GM18907 (cell line): ENCODE results near the gene CPT1C.
A peak's percentile ranks its signal among the peaks of the same experiment; 100 is the strongest.

Source experiments
- ATAC-seq: cut with Tn5 transposase; IDR thresholded peaks from one replicate; pipeline ENCODE4 v1.9.1; 2021; ENCODE audit warnings: mild to moderate bottlenecking, moderate library complexity; ENCODE audit not compliant: unreplicated experiment

CPT1C gene

GRCh38 chr19:49690656-49691242 lies at the start of gene CPT1C:
Gene CPT1C (plus strand): TSS chr19:49691116. CDS start chr19:49692253, 1,137 bp downstream.
- no peak for ATAC-seq

DNA sequence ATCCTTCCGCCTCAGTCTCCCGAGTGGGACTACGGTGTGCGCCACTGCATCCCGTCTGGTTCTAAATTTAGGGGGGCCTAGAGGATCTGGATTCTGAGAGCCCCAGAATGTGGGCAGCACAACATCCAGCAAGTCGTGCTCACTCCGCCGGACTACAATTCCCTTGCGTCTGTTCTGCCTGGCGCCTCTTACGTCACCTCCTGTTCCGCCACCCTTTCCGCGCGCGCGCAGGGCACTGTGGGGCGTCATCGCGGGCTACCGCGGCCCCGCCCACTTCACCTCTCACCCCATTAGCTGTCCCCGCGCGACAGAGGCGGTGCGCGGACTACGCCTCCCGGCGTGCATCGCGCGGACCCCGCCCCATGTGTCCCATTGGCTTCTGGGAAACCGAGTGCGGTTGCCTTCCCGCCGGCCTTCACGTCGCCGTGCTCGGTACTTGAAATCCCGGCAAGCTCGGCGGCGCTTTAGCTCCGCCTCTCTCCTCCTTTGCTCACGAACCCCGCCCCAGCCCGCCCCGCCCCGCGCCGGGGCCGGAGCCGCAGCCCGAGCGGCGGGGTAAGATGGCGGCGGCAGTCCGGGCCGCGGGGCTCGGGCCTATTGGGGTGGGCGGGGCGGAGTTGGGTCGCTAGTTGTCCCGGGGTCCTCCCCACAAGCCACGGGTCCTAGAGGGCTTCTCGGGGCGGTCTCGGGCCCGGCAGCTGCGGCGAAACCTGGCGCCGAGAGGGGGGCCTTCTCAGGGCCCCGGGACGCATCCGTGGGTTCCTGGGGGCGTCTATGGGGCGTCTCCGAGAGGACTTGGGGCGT lies 49.0 kb upstream of the CPT1C start, which contains the start of gene SCAF1:
TSS of gene SCAF1 (plus strand) at position 522 of the 804 bp plus-strand sequence. CDS start 2,818 bp downstream, outside the sequence.
- peak; percentile 67 for ATAC-seq

- no peak for ATAC-seq
Observed at GRCh38 chr19:49642492-49643035, 48.4 kb upstream of the CPT1C start.

GRCh38 chr19:49643466-49643865 lies 47.5 kb upstream of the CPT1C start:
- no peak for ATAC-seq

GRCh38 chr19:49645592-49645991 lies 45.3 kb upstream of the CPT1C start:
- ATAC-seq, result no peak

DNA sequence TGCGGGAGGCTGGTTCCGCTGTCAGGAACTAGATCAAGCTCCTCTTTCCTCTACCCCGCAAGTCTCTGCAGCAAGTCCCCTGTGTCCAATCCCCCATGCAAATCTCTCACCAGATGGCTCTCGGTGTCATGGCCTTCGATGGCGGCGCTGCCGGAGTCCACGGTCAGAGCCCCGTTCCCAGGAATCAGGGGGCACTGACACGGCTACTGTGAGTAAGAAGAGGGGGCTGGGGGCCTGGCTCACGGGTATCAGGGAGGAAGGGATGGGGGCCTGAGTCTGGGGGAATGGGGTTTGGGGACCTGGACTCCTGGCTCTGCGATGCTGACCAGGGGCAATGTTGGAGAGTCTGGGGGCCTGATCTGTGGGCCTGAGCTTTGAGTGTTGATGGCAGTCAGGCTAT lies 44.9 kb upstream of the CPT1C start:
- ATAC-seq, result no peak

DNA sequence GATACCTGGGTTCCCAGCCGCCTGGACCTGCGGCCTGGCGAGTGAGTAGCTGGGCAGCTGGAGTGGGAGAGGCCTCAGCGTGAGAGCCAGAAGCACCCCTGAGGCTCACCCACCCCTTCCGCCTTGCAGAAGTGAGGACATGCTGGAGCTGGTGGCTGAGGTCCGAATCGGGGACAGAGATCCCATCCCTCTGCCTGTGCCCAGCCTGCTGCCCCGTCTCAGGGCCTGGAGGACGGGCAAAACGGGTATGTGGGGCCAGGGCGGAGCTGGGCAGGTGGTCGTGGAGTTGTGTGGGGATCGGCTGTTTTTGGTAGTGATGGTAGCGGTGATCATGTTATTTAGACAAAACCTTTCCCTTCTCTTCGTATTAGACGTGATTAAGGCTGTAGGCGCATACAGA lies 44.3 kb upstream of the CPT1C start:
- ATAC-seq, result no peak

DNA sequence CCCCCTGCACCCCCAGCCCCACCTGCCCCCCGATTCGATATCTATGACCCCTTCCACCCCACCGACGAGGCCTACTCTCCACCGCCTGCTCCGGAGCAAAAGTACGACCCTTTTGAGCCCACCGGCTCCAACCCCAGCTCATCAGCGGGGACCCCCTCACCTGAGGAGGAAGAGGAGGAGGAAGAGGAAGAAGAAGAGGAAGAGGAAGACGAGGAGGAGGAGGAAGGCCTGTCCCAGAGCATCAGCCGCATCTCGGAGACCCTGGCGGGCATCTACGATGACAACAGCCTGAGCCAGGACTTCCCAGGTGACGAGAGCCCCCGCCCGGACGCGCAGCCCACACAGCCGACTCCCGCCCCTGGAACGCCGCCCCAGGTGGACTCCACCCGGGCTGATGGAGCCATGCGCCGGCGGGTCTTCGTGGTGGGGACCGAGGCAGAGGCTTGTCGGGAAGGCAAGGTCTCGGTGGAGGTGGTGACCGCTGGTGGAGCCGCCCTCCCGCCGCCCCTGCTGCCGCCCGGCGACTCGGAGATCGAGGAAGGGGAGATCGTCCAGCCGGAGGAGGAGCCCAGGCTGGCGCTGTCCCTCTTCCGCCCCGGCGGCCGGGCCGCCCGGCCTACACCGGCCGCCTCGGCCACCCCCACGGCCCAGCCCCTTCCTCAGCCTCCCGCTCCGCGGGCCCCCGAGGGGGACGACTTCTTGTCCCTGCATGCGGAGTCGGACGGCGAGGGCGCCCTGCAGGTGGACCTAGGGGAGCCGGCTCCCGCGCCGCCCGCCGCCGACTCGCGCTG lies 39.7 kb upstream of the CPT1C start:
- no peak for ATAC-seq

GRCh38 chr19:49651820-49652550 lies 38.9 kb upstream of the CPT1C start:
- no peak for ATAC-seq

DNA sequence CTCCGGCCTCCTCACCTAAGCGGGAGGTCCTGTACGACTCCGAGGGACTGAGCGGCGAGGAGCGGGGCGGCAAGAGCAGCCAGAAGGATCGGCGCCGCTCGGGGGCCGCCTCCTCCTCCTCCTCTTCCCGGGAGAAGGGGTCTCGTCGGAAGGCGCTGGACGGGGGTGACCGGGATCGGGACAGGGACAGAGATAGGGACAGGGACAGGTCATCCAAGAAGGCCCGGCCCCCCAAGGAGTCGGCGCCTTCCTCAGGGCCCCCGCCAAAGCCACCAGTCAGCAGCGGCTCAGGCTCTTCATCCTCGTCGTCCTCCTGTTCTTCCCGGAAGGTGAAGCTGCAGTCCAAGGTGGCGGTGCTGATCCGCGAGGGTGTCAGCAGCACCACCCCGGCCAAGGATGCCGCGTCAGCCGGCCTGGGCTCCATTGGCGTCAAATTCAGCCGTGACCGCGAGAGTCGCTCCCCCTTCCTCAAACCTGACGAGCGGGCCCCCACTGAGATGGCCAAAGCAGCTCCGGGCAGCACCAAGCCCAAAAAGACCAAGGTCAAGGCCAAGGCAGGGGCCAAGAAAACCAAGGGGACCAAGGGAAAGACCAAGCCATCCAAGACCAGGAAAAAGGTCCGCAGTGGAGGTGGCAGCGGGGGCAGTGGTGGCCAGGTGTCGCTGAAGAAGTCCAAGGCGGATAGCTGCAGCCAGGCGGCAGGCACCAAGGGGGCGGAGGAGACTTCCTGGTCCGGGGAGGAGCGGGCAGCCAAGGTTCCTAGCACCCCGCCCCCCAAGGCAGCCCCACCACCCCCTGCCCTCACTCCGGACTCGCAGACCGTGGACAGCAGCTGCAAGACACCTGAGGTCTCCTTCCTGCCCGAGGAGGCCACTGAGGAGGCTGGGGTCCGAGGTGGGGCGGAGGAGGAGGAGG lies 38.1 kb upstream of the CPT1C start:
- no peak for ATAC-seq

GRCh38 chr19:49653466-49653806 lies 37.5 kb upstream of the CPT1C start:
- no peak for ATAC-seq

DNA sequence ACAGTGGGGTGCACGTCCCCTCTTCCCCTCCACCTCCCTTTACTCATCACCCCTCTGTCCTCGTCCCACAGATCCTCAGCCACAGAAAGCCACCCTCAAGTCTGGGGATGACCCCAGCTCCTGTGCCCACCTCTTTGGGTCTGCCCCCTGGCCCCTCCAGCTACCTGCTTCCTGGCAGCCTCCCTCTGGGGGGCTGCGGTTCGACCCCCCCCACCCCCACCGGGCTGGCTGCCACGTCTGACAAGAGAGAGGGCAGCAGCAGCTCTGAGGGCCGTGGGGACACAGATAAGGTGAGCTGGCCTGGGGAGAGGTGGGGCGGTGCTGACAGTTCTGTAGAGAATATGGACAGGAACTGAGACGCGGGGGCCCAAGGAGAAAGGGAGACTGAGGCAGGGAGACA lies 36.3 kb upstream of the CPT1C start:
- ATAC-seq, result no peak

DNA sequence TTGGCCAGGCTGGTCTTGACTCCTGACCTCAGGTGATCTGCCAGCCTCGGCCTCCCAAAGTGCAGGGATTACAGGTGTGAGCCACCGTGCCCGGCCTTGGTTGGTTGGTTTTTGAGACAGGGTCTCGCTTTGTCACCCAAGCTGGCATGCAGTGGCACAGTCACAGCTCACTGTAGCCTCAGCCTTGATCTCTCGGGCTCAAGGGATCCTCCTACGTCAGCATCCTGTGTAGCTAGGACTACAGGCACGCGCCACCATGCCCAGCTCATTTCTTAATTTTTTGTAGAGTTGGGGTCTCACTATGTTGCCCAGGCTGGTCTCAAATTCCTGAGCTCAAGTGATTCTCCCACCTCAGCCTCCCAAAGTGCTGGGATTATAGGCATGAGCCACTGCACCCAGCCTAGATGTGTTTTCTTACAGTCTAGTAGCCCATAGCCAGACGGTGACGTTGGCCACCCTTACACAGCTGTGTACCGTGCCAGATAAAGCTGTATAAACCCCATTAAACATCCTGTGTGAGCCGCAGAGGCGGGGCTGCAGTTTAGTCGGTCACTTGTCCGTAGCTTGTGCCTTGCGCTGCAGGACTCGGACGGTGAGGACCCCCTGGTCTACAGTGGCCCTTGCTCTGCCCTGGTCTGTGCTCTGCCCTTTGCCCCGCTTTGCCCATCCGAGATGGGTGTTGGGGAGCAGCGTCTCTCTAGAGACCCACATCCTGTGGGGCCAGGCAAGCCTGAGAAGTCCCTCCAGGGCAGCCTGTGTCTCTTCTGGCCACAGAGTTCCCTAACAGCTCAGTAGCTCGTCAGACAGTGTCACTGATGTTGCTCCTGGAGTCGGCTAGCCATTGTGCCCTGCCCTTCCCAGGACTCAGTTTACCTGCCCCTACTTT lies 35.1 kb upstream of the CPT1C start:
- ATAC-seq, result no peak

DNA sequence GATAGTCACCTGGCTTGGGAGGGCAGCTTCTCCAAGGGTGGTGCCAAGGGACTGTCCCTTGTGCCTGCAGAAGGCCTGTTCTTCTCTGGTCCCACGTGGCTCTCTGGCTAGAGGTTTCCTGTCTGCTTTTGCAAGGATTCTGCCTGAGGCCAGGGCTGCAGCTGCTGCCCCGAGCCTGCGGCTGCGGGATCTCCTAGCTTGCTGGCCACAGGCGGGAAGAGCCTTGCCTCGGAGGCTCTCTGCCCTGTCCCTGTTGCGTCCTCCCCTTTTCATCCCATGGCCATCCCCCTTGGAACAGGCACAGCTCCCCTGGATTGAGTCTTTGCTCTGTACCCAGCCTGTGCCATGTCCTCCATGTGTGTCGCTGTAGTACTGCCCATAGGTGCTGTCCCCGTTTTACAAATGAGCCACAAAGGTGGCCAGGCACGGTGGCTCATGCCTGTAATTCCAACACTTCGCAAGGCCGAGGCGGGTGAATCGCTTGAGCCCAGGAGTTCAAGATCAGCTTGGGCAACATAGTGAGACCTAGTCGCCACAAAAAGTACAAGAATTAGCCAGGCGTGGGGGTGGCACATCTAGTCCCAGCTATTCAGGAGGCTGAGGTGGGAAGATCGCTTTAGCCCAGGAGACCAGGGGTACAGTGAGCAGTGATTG lies 34.3 kb upstream of the CPT1C start:
- no peak for ATAC-seq

DNA sequence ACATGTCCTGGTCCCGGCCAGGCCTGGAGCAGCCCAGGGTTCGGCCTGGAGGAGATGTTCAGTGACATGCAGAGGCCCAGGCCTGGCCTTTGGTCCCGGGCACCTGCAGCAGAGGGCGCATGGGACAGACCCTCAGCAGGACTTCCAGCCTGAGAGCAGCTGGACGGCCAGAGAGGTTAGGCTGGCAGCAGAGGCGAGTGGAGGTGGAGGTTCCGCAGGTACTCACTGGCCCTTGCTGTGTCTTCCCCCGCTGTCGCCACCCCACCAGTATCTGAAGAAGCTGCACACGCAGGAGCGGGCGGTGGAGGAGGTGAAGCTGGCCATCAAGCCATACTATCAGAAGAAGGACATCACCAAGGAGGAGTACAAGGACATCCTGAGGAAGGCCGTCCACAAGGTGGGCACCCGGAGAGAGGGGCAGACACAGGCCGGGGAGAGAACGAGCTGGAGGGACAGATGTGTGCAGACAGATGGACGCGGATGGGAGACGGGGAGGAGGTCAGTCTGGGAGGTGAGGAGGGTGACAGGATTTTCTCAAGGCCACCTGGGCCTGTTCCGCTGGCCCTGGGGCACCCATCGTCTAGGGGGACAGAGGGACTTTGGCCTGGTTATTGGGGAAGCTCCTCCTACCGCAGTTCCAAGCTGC lies 33.3 kb upstream of the CPT1C start:
- no peak for ATAC-seq

GRCh38 chr19:49658139-49658517 lies 32.8 kb upstream of the CPT1C start:
- ATAC-seq, result no peak

DNA sequence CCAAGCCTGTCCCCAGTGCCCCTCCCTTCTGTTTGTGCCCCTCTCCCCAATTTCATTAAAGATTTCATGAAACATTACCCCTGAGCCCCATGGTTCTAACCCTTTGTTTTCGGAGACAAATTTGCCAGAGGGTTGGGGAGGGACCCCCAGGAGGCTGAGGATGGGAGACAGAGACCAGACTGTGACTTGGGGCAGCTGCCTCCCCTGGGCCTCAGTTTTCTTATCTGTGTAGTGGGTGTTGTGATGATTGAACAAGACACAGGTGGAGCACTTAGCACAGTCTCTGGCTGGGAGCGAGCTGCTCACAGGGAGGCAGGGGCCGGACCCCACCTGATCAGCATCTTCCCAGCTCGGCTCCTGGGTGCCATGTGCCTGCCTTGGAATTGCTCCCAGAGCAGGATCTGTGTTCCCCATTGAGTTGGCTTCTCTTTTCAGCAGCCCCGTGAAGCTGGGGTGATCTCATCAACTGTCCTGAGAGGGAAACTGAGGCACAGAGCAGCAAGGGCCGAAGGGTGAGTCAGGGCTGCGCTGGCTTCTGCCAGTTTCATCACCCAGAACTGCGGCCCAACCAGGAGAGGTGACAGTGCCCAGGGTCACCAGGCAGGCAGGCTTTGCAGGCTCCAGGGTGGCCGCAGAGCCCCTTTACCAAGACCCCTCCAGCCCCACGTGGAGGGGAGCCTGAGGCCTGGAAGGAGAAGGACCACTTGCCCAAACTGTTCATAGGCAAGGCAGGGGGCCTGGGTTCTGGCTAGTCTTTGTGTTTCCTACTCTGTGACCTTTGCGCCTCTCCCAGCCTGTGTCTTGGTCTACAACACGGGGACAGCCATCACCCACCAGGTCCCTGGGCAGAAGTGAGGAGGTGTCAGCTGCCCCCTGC lies 32.1 kb upstream of the CPT1C start:
- ATAC-seq, result no peak
